Erythroblast (primary cell): ENCODE measurements around the gene PLEKHJ1.

Experiments used
- DNase-seq, 2 experiments: peaks; one replicate each; lab custom pipeline; 2025; lab: John Stamatoyannopoulos, UW
- GATA1 ChIP-seq: IDR thresholded peaks from 2 replicates; pipeline ENCODE4 v1.6.1; 2011; ENCODE audit warnings: low read depth, mild to moderate bottlenecking, control low read depth, low read length, moderate library complexity
- POLR2A ChIP-seq: IDR thresholded peaks from 2 replicates; pipeline ENCODE4 v1.6.1; 2011; ENCODE audit warnings: mild to moderate bottlenecking, low read length

Gene PLEKHJ1

GRCh38 chr19:2249010-2249866, 13.1 kb upstream of the PLEKHJ1 start, which contains the start of gene AMH:
Gene AMH, plus strand, starts transcription at chr19:2249323. Its CDS starts 10 bp downstream, at chr19:2249333.
- no peak for TF ChIP-seq GATA1
- TF ChIP-seq POLR2A: no peak
- no peak for DNase-seq

GRCh38 chr19:2248136-2249009, 12.2 kb upstream of the PLEKHJ1 start:
- DNase-seq: no peak
- TF ChIP-seq GATA1: no peak
- no peak for TF ChIP-seq POLR2A

GRCh38 chr19:2247433-2248101, 11.4 kb upstream of the PLEKHJ1 start:
- DNase-seq: no peak
- TF ChIP-seq GATA1 (no peak), POLR2A (no peak)

GRCh38 chr19:2246801-2247361, 10.8 kb upstream of the PLEKHJ1 start:
- no peak for TF ChIP-seq POLR2A
- TF ChIP-seq GATA1: no peak
- no peak for DNase-seq

GRCh38 chr19:2246014-2246620, 10.0 kb upstream of the PLEKHJ1 start:
- TF ChIP-seq POLR2A: no peak
- no peak for TF ChIP-seq GATA1
- no peak for DNase-seq

- TF ChIP-seq POLR2A (no peak), GATA1 (no peak)
- DNase-seq: no peak
These were observed 9.1 kb upstream of the PLEKHJ1 start for GRCh38 chr19:2245273-2245672.

- TF ChIP-seq POLR2A (no peak), GATA1 (no peak)
- no peak for DNase-seq
These were observed 8.4 kb upstream of the PLEKHJ1 start for GRCh38 chr19:2244486-2244885.

GRCh38 chr19:2244125-2244411, 7.9 kb upstream of the PLEKHJ1 start:
- TF ChIP-seq GATA1 (no peak), POLR2A (no peak)

GRCh38 chr19:2243274-2244124, 7.4 kb upstream of the PLEKHJ1 start:
- no peak for DNase-seq
- TF ChIP-seq GATA1 (no peak), POLR2A (no peak)

More at GRCh38 chr19:2244125-2244411, 7.9 kb upstream of the PLEKHJ1 start:
- no peak for DNase-seq

- no peak for DNase-seq
- TF ChIP-seq GATA1: no peak
- TF ChIP-seq POLR2A: no peak
These were observed 6.7 kb upstream of the PLEKHJ1 start for GRCh38 chr19:2242816-2243215.

- TF ChIP-seq POLR2A (no peak), GATA1 (no peak)
- DNase-seq: no peak
These were observed 6.0 kb upstream of the PLEKHJ1 start for GRCh38 chr19:2242092-2242537.

GRCh38 chr19:2240881-2241760, 5.0 kb upstream of the PLEKHJ1 start:
- no peak for DNase-seq
- no peak for TF ChIP-seq GATA1
- TF ChIP-seq POLR2A: no peak
